Gastrocnemius medialis (tissue), 4 donors: ENCODE measurements around the gene SLC16A1. TPM values are rescaled to one million over a fixed set of nuclear protein-coding genes. Genes with fewer than 3 reads are reported as not detected.

Experiments used
- ATAC-seq, 2 donors: fragments of 150-250 bp; one replicate each; pipeline ENCODE4 v1.9.1; 2016
- DNase-seq, 2 donors: peaks; one replicate each; pipeline ENCODE4 v3.0.0-alpha.2; 2019
- H3K27ac ChIP-seq, 4 donors: fragments of 200-600 bp; sonication (generic); 1 replicate in 1 of 4; 2 replicates in 3 of 4; pipeline ENCODE4 v1.5.1; 2016 to 2018; ENCODE audit warnings: mild to moderate bottlenecking in 2 of 4, moderate library complexity in 1 of 4
- H3K27me3 ChIP-seq, 3 donors: fragments of 200-600 bp; sonication (generic) in 2 of 3; 1 replicate in 1 of 3; 2 replicates in 2 of 3; pipeline versions ENCODE4 v1.5.1 to v1.6.0; 2016 to 2019; ENCODE audit warnings: mild to moderate bottlenecking in 1 of 3, moderate library complexity in 1 of 3
- H3K36me3 ChIP-seq, 2 donors: fragments of 200-600 bp; sonication (generic) in 1 of 2; one replicate each; pipeline ENCODE4 v1.5.1; 2017 to 2018
- H3K4me1 ChIP-seq, 2 donors: fragments of 200-600 bp; sonication (generic) in 1 of 2; one replicate each; pipeline ENCODE4 v1.5.1; 2016 to 2017; ENCODE audit warnings: mild to moderate bottlenecking in 2 of 2
- H3K4me3 ChIP-seq, 4 donors: fragments of 200-600 bp; sonication (generic) in 3 of 4; 1 replicate in 1 of 4; 2 replicates in 3 of 4; pipeline ENCODE4 v1.5.1; 2016 to 2019; ENCODE audit warnings: mild to moderate bottlenecking in 2 of 4
- H3K9me3 ChIP-seq, 3 donors: fragments of 200-600 bp; sonication (generic) in 2 of 3; 1 replicate in 1 of 3; 2 replicates in 2 of 3; pipeline ENCODE4 v1.5.1; 2016 to 2019
- POLR2A ChIP-seq, 2 donors: fragments of 450-650 bp; IDR thresholded peaks; one replicate each; pipeline ENCODE4 v1.6.1; 2017; ENCODE audit warnings: antibody characterized with exemption in 2 of 2, mild to moderate bottlenecking in 2 of 2, moderate library complexity in 2 of 2
- in situ Hi-C, 4 donors: fragments of 200-750 bp; cut with MboI; loops; one replicate each; pipeline versions ENCODE4 v1.15.0 to v1.8.0; 2017; ENCODE audit warnings: low sequenced_read_pairs in 4 of 4
- intact Hi-C: fragments of 100-400 bp; cut with DNase I; formaldehyde crosslinking; loops from one replicate; pipeline ENCODE4 v1.15.1; 2023; ENCODE audit warnings: low total_unique reads
- total RNA-seq, 4 donors: library from RNA; depleted of rRNA; stranded (reverse); fragments of >200 nt; gene quantifications; one replicate each; pipeline versions ENCODE4 v1.1.0 to v1.2.3, GENCODE V29; 2016
- TF ChIP-seq, protein P1 (sequence below), 5 experiments: fragments of 450-650 bp in 3 of 5; fragments of 200-600 bp in 2 of 5; sonication (generic) in 2 of 5; IDR thresholded peaks in 4 of 5; conservative IDR thresholded peaks in 1 of 5; 1 replicate in 4 of 5; 2 replicates in 1 of 5; pipeline ENCODE4 v1.5.1; 2016 to 2019; ENCODE audit warnings: antibody characterized with exemption in 5 of 5, mild to moderate bottlenecking in 3 of 5, moderate library complexity in 3 of 5

Gene SLC16A1
- total RNA-seq, 4 donors from 2014 or later = 26.5 to 41.6 (median 36.2) TPM

DNA sequence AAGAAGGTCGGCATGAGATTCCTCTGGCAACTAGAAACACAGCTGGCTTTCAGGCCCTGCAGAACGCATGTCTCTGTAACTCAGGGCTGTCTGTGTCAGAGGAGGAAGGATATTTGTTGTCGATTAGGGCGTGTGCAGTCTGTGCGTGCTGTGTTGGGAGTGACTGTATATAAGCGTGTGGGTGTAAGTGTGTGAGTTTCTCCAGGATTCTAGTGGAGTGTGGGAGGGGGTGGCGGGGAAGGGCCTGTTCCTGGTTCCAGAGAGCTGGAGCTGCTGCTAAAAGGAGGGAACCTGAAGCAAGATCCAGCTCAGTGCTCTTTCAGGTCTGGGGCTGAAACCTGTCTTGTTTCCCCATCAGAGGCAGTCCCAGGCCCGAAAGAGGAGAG is 74.3 kb downstream of the SLC16A1 start:
- H3K36me3 ChIP-seq = no peaks in the 10 kb centered on the region
- no peak overlapping the region for H3K4me3 ChIP-seq
- no peaks in the 10 kb centered on the region for H3K9me3 ChIP-seq
- H3K27me3 ChIP-seq = no peaks in the 10 kb centered on the region
- in situ Hi-C loops = loop anchor here (5.0 to 10.0 kb wide), 2 partner anchors 63 to 161 kb away; no protein-coding TSS in a partner anchor
- H3K27ac ChIP-seq = no peak overlapping the region
- TF ChIP-seq POLR2A (IDR thresholded peaks at IDR 0.05) = no peak
- TF ChIP-seq, protein P1, sequence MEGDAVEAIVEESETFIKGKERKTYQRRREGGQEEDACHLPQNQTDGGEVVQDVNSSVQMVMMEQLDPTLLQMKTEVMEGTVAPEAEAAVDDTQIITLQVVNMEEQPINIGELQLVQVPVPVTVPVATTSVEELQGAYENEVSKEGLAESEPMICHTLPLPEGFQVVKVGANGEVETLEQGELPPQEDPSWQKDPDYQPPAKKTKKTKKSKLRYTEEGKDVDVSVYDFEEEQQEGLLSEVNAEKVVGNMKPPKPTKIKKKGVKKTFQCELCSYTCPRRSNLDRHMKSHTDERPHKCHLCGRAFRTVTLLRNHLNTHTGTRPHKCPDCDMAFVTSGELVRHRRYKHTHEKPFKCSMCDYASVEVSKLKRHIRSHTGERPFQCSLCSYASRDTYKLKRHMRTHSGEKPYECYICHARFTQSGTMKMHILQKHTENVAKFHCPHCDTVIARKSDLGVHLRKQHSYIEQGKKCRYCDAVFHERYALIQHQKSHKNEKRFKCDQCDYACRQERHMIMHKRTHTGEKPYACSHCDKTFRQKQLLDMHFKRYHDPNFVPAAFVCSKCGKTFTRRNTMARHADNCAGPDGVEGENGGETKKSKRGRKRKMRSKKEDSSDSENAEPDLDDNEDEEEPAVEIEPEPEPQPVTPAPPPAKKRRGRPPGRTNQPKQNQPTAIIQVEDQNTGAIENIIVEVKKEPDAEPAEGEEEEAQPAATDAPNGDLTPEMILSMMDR (IDR thresholded peaks at IDR 0.05 in 4 of 5, conservative IDR thresholded peaks at IDR 0.05 in 1 of 5) = no peak
- ATAC-seq = no peak
- intact Hi-C loops = loop anchor here (1.0 to 5.0 kb wide), 3 partner anchors 76 to 164 kb away; partner anchors contain the start of genes PPM1J and SLC16A1
- DNase-seq = no peak
- H3K4me1 ChIP-seq = no peaks in the 10 kb centered on the region

DNA sequence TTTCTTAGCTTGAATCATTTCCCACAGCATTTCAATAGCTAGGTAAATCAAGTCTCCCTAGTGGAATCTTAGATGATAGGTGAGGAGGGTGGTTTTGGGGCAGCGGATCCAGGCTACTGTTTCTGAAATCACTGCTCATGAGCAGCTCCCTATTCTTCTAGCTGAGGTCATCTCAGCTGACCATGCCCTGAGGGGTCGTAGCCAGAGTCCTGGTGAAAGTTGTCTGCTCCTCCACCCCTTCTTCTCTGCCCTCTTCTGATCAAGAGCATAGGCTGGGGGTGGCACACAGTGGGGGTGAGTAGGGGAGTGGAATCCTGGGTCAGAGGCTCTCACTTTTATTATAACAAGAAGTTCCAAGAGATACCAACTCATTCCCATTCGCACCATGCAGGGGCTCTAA is 76.2 kb downstream of the SLC16A1 start:
- in situ Hi-C loops = loop anchor here (5.0 to 10.0 kb wide), 2 partner anchors 65 to 162 kb away; no protein-coding TSS in a partner anchor
- no peak overlapping the region for H3K27ac ChIP-seq
- intact Hi-C loops = loop anchor here (5.0 to 10.0 kb wide), 3 partner anchors 77 to 1075 kb away; partner anchors contain the start of genes PPM1J and SLC16A1
- ATAC-seq (no peak), DNase-seq (no peak)
- H3K36me3 ChIP-seq = no peaks in the 10 kb centered on the region
- H3K4me3 ChIP-seq = no peak overlapping the region
- no peaks in the 10 kb centered on the region for H3K4me1 ChIP-seq
- no peaks in the 10 kb centered on the region for H3K27me3 ChIP-seq
- TF ChIP-seq, protein P1 (IDR thresholded peaks at IDR 0.05 in 4 of 5, conservative IDR thresholded peaks at IDR 0.05 in 1 of 5) = no peak
- TF ChIP-seq POLR2A (IDR thresholded peaks at IDR 0.05) = no peak
- H3K9me3 ChIP-seq = no peaks in the 10 kb centered on the region

- TF ChIP-seq, protein P1 (IDR thresholded peaks at IDR 0.05 in 4 of 5, conservative IDR thresholded peaks at IDR 0.05 in 1 of 5) = no peak
- no peak for TF ChIP-seq POLR2A (IDR thresholded peaks at IDR 0.05)
- no peak for ATAC-seq
- in situ Hi-C loops = no loop called here
- no peak overlapping the region for H3K27ac ChIP-seq
- H3K27me3 ChIP-seq = no peaks in the 10 kb centered on the region
- H3K4me1 ChIP-seq = no peaks in the 10 kb centered on the region
- H3K9me3 ChIP-seq = no peaks in the 10 kb centered on the region
- intact Hi-C loops = loop anchor here (10.0 kb wide), 1 partner anchor 1074 kb away; no protein-coding TSS in a partner anchor
- no peak for DNase-seq
- H3K4me3 ChIP-seq = no peak overlapping the region
- no peaks in the 10 kb centered on the region for H3K36me3 ChIP-seq
Measured at GRCh38 chr1:112878321-112878720, 77.7 kb downstream of the SLC16A1 start.

- no peaks in the 10 kb centered on the region for H3K27me3 ChIP-seq
- no peaks in the 10 kb centered on the region for H3K4me1 ChIP-seq
- H3K27ac ChIP-seq = no peak overlapping the region
- H3K36me3 ChIP-seq = no peaks in the 10 kb centered on the region
- intact Hi-C loops = loop anchor here (10.0 kb wide), 1 partner anchor 1073 kb away; no protein-coding TSS in a partner anchor
- H3K9me3 ChIP-seq = no peaks in the 10 kb centered on the region
- no peak for DNase-seq
- no peak for ATAC-seq
- no peak overlapping the region for H3K4me3 ChIP-seq
- in situ Hi-C loops = no loop called here
- no peak for TF ChIP-seq POLR2A (IDR thresholded peaks at IDR 0.05)
- TF ChIP-seq, protein P1 (IDR thresholded peaks at IDR 0.05 in 4 of 5, conservative IDR thresholded peaks at IDR 0.05 in 1 of 5) = no peak
Measured at GRCh38 chr1:112877750-112878149, 78.2 kb downstream of the SLC16A1 start.

DNA sequence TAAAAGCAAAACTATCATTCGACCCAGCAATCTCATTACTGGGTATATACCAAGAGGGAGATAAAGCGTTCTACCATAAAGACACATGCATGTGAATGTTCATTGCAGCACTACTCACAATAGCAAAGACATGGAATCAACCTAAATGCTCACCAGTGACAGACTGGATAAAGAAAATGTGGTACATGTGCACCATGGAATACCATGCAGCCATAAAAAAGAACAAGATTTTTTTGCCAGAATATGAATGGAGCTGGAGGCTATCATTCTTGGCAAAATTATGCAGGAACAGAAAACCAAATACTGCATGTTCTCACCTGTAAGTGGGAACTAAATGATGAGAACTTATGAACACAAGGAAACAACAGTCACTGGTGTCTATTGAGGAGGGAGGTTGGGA is 79.7 kb downstream of the SLC16A1 start:
- Histone ChIP-seq H3K36me3 (no peaks in the 10 kb centered on the region), H3K9me3 (no peaks in the 10 kb centered on the region), H3K4me1 (no peaks in the 10 kb centered on the region), H3K27ac (no peak overlapping the region), H3K27me3 (no peaks in the 10 kb centered on the region), H3K4me3 (no peak overlapping the region)
- in situ Hi-C loops = no loop called here
- no peak for ATAC-seq
- intact Hi-C loops = loop anchor here (10.0 kb wide), 1 partner anchor 1072 kb away; no protein-coding TSS in a partner anchor
- DNase-seq = no peak
- no peak for TF ChIP-seq POLR2A (IDR thresholded peaks at IDR 0.05)
- TF ChIP-seq, protein P1 (IDR thresholded peaks at IDR 0.05 in 4 of 5, conservative IDR thresholded peaks at IDR 0.05 in 1 of 5) = no peak
